Stimulated activated CD4-positive, alpha-beta T cell treated with anti-CD3 and anti-CD28 coated beads, Interleukin-4, amount 100 ng/mL, for 4 hours (primary cell): ENCODE results near the gene SPEM3.

Experiments
- DNase-seq, 2 experiments: peaks; one replicate each; pipeline ENCODE4 v3.0.0-alpha.2; 2020

The SPEM3 gene

GRCh38 chr17:7403977-7404736 lies 24.5 kb upstream of the SPEM3 start, which contains the start of gene TMEM256:
Gene TMEM256 (minus strand): TSS chr17:7404097. CDS start chr17:7404084, 13 bp downstream.
- DNase-seq = peak; percentile 92 to 94

- peak; percentile 65 to 68 for DNase-seq
These were observed 23.8 kb upstream of the SPEM3 start for GRCh38 chr17:7404737-7405349.

- DNase-seq = no peak
These were observed 23.1 kb upstream of the SPEM3 start for GRCh38 chr17:7405350-7406234.

- no peak for DNase-seq
These were observed 22.3 kb upstream of the SPEM3 start for GRCh38 chr17:7406235-7406825.

GRCh38 chr17:7407082-7407481 lies 21.6 kb upstream of the SPEM3 start:
- no peak for DNase-seq

GRCh38 chr17:7407485-7408251 lies 21.0 kb upstream of the SPEM3 start, which contains the start of gene NLGN2:
Gene NLGN2 (plus strand): TSS chr17:7407845. CDS start chr17:7408256, 411 bp downstream.
- no peak for DNase-seq

GRCh38 chr17:7408252-7408727 lies 20.4 kb upstream of the SPEM3 start:
- DNase-seq = no peak

GRCh38 chr17:7408863-7409262 lies 19.8 kb upstream of the SPEM3 start:
- DNase-seq = no peak

GRCh38 chr17:7409716-7410115 lies 18.9 kb upstream of the SPEM3 start:
- no peak for DNase-seq

- no peak for DNase-seq
These were observed 17.8 kb upstream of the SPEM3 start for GRCh38 chr17:7410634-7411426.

GRCh38 chr17:7411427-7411750 lies 17.3 kb upstream of the SPEM3 start:
- DNase-seq = no peak

GRCh38 chr17:7413346-7413985 lies 15.2 kb upstream of the SPEM3 start:
- DNase-seq = no peak

GRCh38 chr17:7414837-7415236 lies 13.8 kb upstream of the SPEM3 start:
- DNase-seq = no peak

- DNase-seq = no peak
These were observed 12.9 kb upstream of the SPEM3 start for GRCh38 chr17:7415784-7416183.

GRCh38 chr17:7416323-7416722 lies 12.3 kb upstream of the SPEM3 start:
- DNase-seq = no peak

GRCh38 chr17:7417056-7417655 lies 11.5 kb upstream of the SPEM3 start:
- DNase-seq = no peak

- no peak for DNase-seq
These were observed 10.0 kb upstream of the SPEM3 start for GRCh38 chr17:7418472-7419152.

- no peak for DNase-seq
These were observed 8.6 kb upstream of the SPEM3 start, which contains the start of gene SPEM1 for GRCh38 chr17:7419819-7420610. Gene SPEM1 (plus strand): TSS chr17:7420324. CDS start chr17:7420385, 61 bp downstream.

- DNase-seq = no peak
These were observed 7.5 kb upstream of the SPEM3 start for GRCh38 chr17:7421186-7421585.
